Smooth muscle cell (in vitro differentiated cells): ENCODE measurements around the gene POU5F1. TPM values are rescaled to one million over a fixed set of nuclear protein-coding genes. Genes with fewer than 3 reads are reported as not detected.

Source experiments
- DNase-seq: peaks from one replicate; lab custom pipeline; 2025; ENCODE audit not compliant: unreplicated experiment; lab: John Stamatoyannopoulos, UW
- H2AFZ ChIP-seq: fragments of 200-600 bp; sonication (generic); 2 replicates; pipeline ENCODE4 v1.6.0; 2016; ENCODE audit warnings: antibody characterized with exemption, low read depth, mild to moderate bottlenecking
- H3F3A ChIP-seq: fragments of 200-600 bp; sonication (generic); 2 replicates; pipeline ENCODE4 v1.6.0; 2017; ENCODE audit warnings: antibody characterized with exemption, low read depth
- H3K27ac ChIP-seq: fragments of 200-600 bp; sonication (generic); 2 replicates; pipeline ENCODE4 v1.5.1; 2016; ENCODE audit warnings: low read depth, mild to moderate bottlenecking
- H3K27me3 ChIP-seq: fragments of 200-600 bp; sonication (generic); 2 replicates; pipeline ENCODE4 v1.6.1; 2016; ENCODE audit warnings: low read depth, mild to moderate bottlenecking
- H3K36me3 ChIP-seq: fragments of 200-600 bp; sonication (generic); 2 replicates; pipeline ENCODE4 v1.5.1; 2016; ENCODE audit warnings: low read depth
- H3K4me1 ChIP-seq: fragments of 200-600 bp; sonication (generic); 2 replicates; pipeline ENCODE4 v1.5.1; 2016; ENCODE audit warnings: low read depth
- H3K4me2 ChIP-seq: fragments of 200-600 bp; sonication (generic); 2 replicates; pipeline ENCODE4 v1.6.0; 2016; ENCODE audit warnings: mild to moderate bottlenecking
- H3K4me3 ChIP-seq: fragments of 200-600 bp; sonication (generic); 2 replicates; pipeline ENCODE4 v1.5.1; 2016; ENCODE audit warnings: mild to moderate bottlenecking
- H3K79me2 ChIP-seq: fragments of 200-600 bp; sonication (generic); 2 replicates; pipeline ENCODE4 v1.6.0; 2016; ENCODE audit warnings: low read depth, mild to moderate bottlenecking
- H3K9ac ChIP-seq: fragments of 200-600 bp; sonication (generic); 2 replicates; pipeline ENCODE4 v1.6.0; 2016; ENCODE audit warnings: low read depth
- H3K9me3 ChIP-seq: fragments of 200-600 bp; sonication (generic); replicated peaks from 2 replicates; pipeline ENCODE4 v1.5.1; 2016; ENCODE audit warnings: low read depth
- H4K20me1 ChIP-seq: fragments of 200-600 bp; sonication (generic); 2 replicates; pipeline ENCODE4 v1.6.0; 2016; ENCODE audit warnings: low read depth
- WGBS: methylation state at CpG from one replicate; pipeline ENCODE4 v1.1.7; 2016; ENCODE audit warnings: low lambda C conversion rate; 5-methylcytosine and 5-hydroxymethylcytosine counted together
- polyA plus RNA-seq: library from polyadenylated mRNA; unstranded; fragments of >200 nt; fragmentation: Nextera tagmentation; extraction: Ambion mirVana; gene quantifications from 2 replicates; pipeline ENCODE4 v1.2.1, GENCODE V29; 2016
- total RNA-seq: library from RNA; depleted of rRNA; stranded (reverse); fragments of >200 nt; gene quantifications from 2 replicates; pipeline ENCODE4 v1.2.3, GENCODE V29; 2014
- TF ChIP-seq, protein P1 (sequence below): fragments of 200-600 bp; sonication (generic); IDR thresholded peaks from 2 replicates; pipeline ENCODE4 v1.5.1; 2017; ENCODE audit warnings: borderline replicate concordance, mild to moderate bottlenecking, antibody characterized with exemption; ENCODE audit not compliant: insufficient read depth, poor library complexity, severe bottlenecking

The POU5F1 gene
- total and polyA plus RNA-seq, 2 experiments from 2014 or later = not detected

GRCh38 chr6:31163922-31164321 is 6.6 kb downstream of the POU5F1 start:
- Histone ChIP-seq H3K4me1 (peaks cover 8% of the 10 kb centered on the region), H3K27ac (no peak overlapping the region), H3F3A (no peaks in the 10 kb centered on the region), H4K20me1 (no peaks in the 10 kb centered on the region), H3K36me3 (no peaks in the 10 kb centered on the region), H3K4me2 (no peak overlapping the region), H3K79me2 (no peaks in the 10 kb centered on the region), H2AFZ (no peak overlapping the region), H3K9ac (no peak overlapping the region), H3K9me3 (no peaks in the 10 kb centered on the region), H3K27me3 (peaks cover 8% of the 10 kb centered on the region), H3K4me3 (no peak overlapping the region)
- no peak for DNase-seq
- TF ChIP-seq, protein P1, sequence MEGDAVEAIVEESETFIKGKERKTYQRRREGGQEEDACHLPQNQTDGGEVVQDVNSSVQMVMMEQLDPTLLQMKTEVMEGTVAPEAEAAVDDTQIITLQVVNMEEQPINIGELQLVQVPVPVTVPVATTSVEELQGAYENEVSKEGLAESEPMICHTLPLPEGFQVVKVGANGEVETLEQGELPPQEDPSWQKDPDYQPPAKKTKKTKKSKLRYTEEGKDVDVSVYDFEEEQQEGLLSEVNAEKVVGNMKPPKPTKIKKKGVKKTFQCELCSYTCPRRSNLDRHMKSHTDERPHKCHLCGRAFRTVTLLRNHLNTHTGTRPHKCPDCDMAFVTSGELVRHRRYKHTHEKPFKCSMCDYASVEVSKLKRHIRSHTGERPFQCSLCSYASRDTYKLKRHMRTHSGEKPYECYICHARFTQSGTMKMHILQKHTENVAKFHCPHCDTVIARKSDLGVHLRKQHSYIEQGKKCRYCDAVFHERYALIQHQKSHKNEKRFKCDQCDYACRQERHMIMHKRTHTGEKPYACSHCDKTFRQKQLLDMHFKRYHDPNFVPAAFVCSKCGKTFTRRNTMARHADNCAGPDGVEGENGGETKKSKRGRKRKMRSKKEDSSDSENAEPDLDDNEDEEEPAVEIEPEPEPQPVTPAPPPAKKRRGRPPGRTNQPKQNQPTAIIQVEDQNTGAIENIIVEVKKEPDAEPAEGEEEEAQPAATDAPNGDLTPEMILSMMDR = no peak

GRCh38 chr6:31162463-31163165 is 7.9 kb downstream of the POU5F1 start:
- no peak for DNase-seq
- no peak overlapping the region for H3K4me3 ChIP-seq
- H2AFZ ChIP-seq = no peak overlapping the region
- H3K4me1 ChIP-seq = peaks cover 8% of the 10 kb centered on the region
- no peaks in the 10 kb centered on the region for H3K79me2 ChIP-seq
- TF ChIP-seq, protein P1 = no peak
- H3K36me3 ChIP-seq = no peaks in the 10 kb centered on the region
- no peak overlapping the region for H3K9ac ChIP-seq
- 89% methylated on average over 13 of the region's 13 CpGs for WGBS
- no peaks in the 10 kb centered on the region for H3K9me3 ChIP-seq
- no peaks in the 10 kb centered on the region for H3F3A ChIP-seq
- H3K4me2 ChIP-seq = no peak overlapping the region
- H4K20me1 ChIP-seq = no peaks in the 10 kb centered on the region
- no peak overlapping the region for H3K27ac ChIP-seq
- no peaks in the 10 kb centered on the region for H3K27me3 ChIP-seq

DNA sequence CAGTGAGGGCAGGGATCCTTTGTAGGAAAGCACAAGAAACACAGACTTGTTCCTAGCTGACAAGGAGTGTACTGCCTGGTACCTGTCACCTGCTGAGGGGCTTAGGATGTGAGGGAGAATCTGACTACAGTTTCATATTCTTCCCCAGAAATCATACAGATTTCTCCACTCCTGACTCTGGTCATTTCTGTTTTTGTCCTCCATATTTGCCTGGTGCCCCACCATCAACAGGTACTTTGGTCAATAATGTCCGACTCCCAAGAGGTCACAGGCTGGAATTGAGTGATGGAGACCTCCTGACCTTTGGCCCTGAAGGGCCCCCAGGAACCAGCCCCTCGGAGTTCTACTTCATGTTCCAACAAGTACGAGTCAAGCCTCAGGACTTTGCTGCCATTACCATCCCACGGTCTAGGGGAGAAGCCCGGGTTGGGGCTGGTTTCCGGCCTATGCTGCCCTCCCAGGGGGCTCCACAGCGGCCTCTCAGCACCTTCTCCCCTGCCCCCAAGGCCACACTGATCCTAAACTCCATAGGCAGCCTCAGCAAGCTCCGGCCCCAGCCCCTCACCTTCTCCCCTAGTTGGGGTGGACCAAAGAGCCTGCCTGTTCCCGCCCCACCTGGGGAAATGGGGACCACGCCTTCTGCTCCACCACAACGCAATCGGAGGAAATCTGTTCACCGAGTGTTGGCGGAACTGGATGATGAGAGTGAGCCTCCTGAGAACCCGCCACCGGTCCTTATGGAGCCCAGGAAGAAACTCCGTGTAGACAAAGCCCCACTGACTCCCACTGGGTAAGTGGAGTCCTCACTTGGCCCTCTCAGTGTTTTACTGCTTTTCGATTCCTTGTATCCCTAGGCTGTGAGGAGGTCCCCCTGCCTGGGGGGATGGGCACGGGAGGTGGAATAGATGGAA is 9.0 kb downstream of the POU5F1 start:
- no peaks in the 10 kb centered on the region for H3K27me3 ChIP-seq
- H3K9ac ChIP-seq = no peak overlapping the region
- H2AFZ ChIP-seq = no peak overlapping the region
- no peaks in the 10 kb centered on the region for H3K79me2 ChIP-seq
- 90% methylated on average over 19 of the region's 19 CpGs for WGBS
- no peaks in the 10 kb centered on the region for H3F3A ChIP-seq
- DNase-seq = no peak
- H3K9me3 ChIP-seq = no peaks in the 10 kb centered on the region
- H4K20me1 ChIP-seq = no peaks in the 10 kb centered on the region
- H3K36me3 ChIP-seq = no peaks in the 10 kb centered on the region
- H3K4me1 ChIP-seq = peaks cover 16% of the 10 kb centered on the region
- H3K27ac ChIP-seq = no peak overlapping the region
- TF ChIP-seq, protein P1 = no peak
- no peak overlapping the region for H3K4me2 ChIP-seq
- H3K4me3 ChIP-seq = no peak overlapping the region
